T-helper 2 cell treated with Interferon-gamma antibody and Interleukin-4, amounts not matched to agents 5 μg/mL and 100 μg/mL, for 36 hours (primary cell): ENCODE measurements around the gene DHFR.

Experiments
- DNase-seq: peaks from one replicate; pipeline ENCODE4 v3.0.0; 2021; ENCODE audit warnings: low spot score
- H3K27ac Mint-ChIP-seq: one replicate; pipeline ENCODE4 v1.8.0; 2021; ENCODE audit warnings: mild to moderate bottlenecking, mixed read lengths
- H3K27me3 Mint-ChIP-seq: one replicate; pipeline ENCODE4 v1.8.0; 2021; ENCODE audit warnings: low read depth, mixed read lengths
- H3K36me3 Mint-ChIP-seq: one replicate; pipeline ENCODE4 v1.8.0; 2021; ENCODE audit warnings: low read depth, mixed read lengths
- H3K4me1 Mint-ChIP-seq: one replicate; pipeline ENCODE4 v1.8.0; 2021; ENCODE audit warnings: low read depth, mixed read lengths
- H3K4me3 Mint-ChIP-seq: one replicate; pipeline ENCODE4 v1.8.0; 2022; ENCODE audit warnings: mild to moderate bottlenecking, moderate library complexity, mixed read lengths
- H3K9me3 Mint-ChIP-seq: one replicate; pipeline ENCODE4 v1.8.0; 2021; ENCODE audit warnings: mixed read lengths

The DHFR gene

GRCh38 chr5:80632700-80633099 lies 22.1 kb downstream of the DHFR start:
- Mint-ChIP-seq H3K4me1 (peaks cover 1% of the 10 kb centered on the region), H3K9me3 (no peaks in the 10 kb centered on the region), H3K27me3 (no peaks in the 10 kb centered on the region), H3K4me3 (no peak overlapping the region), H3K36me3 (peaks cover 54% of the 10 kb centered on the region), H3K27ac (no peak overlapping the region)
- DNase-seq = no peak

GRCh38 chr5:80631278-80632259 lies 23.2 kb downstream of the DHFR start:
- peaks cover 1% of the 10 kb centered on the region for H3K4me1 Mint-ChIP-seq
- H3K36me3 Mint-ChIP-seq = peaks cover 48% of the 10 kb centered on the region
- no peak overlapping the region for H3K4me3 Mint-ChIP-seq
- no peaks in the 10 kb centered on the region for H3K27me3 Mint-ChIP-seq
- no peak for DNase-seq
- no peak overlapping the region for H3K27ac Mint-ChIP-seq
- no peaks in the 10 kb centered on the region for H3K9me3 Mint-ChIP-seq

DNA sequence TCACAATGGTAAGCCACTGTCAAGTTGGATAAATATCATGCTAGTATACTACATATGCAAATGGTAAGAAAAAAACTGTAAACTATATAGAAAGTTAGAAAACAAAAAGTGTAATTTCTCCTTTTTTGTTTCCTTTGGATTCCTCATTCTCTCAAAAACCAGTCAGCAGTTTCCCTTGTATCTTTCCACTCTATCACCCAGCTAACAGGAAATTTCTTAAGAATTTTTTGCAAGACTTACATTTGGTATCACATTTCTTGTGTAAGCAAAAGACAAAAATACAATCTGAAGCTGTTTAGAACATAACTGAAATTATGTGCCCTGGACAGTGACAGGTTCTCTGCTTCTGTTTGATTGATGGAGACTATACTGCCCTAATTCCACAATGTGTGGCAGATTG lies 25.5 kb downstream of the DHFR start:
- no peaks in the 10 kb centered on the region for H3K9me3 Mint-ChIP-seq
- H3K36me3 Mint-ChIP-seq = peaks cover 37% of the 10 kb centered on the region
- H3K27me3 Mint-ChIP-seq = no peaks in the 10 kb centered on the region
- H3K4me3 Mint-ChIP-seq = no peak overlapping the region
- no peak for DNase-seq
- H3K27ac Mint-ChIP-seq = no peak overlapping the region
- peaks cover 1% of the 10 kb centered on the region for H3K4me1 Mint-ChIP-seq

DNA sequence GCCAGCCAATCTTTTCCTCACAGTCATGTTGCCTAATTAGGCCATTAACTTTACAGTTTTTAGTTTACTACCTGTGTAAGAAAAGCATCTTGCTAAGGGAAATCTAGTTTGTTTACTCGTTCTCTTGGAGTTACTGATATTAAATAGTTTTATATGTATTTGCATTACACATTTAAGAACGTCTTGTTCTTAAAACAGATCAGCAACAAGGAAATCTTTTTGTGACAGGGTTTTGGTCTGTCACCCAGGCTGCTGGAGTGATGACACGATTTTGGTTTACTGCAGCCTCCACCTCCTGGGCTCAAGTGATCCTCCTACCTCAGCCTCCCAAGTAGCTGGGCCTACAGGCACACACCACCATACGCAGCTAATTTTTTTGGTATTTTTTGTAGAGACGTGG lies 29.6 kb downstream of the DHFR start:
- Mint-ChIP-seq H3K4me3 (no peak overlapping the region), H3K27ac (no peak overlapping the region), H3K27me3 (no peaks in the 10 kb centered on the region), H3K9me3 (no peaks in the 10 kb centered on the region), H3K4me1 (no peaks in the 10 kb centered on the region), H3K36me3 (peaks cover 22% of the 10 kb centered on the region)
- no peak for DNase-seq

- Mint-ChIP-seq H3K9me3 (no peaks in the 10 kb centered on the region), H3K4me3 (no peak overlapping the region), H3K4me1 (no peaks in the 10 kb centered on the region), H3K27ac (no peak overlapping the region), H3K27me3 (no peaks in the 10 kb centered on the region), H3K36me3 (peaks cover 24% of the 10 kb centered on the region)
- no peak for DNase-seq
Observed at GRCh38 chr5:80623999-80624398, 30.8 kb downstream of the DHFR start.

DNA sequence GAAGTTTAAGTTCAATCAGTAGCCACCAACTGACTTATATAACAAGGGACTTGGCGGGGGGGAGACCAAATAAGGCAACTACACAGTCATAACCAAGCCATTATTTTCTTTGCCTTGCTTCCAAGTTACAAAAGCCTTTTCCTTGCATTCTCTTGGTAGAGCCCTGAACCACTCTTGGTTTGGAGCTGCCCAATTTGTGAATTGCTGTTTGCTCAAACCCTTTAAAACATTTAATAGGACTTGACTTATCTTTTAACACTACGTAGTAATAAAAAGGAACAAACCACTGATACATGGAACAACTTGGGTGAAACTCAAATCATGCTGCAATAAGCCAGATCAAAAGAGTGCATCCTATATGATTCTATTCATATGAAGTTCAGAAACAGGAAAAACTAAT lies 32.0 kb downstream of the DHFR start:
- Mint-ChIP-seq H3K27ac (no peak overlapping the region), H3K9me3 (no peaks in the 10 kb centered on the region)
- DNase-seq = no peak

DNA sequence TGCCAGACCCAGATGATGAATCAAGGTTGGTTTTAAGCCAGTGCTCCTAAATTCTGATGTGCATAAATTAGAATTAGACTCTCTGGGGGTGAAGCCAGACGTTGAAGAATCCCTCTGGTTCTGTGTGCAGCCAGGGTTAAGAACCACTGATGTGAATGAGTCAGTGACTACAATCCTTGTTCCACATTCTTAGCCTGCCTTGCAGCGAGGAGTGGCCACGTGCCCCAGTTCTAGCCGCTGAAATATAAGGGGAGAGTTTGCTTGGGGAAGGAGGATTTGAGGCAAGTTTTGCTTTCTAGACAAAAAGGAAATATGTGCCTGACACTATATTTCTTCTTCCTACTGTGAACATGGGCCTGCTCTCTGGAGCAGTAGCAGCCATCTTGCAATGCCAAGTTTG lies 34.6 kb downstream of the DHFR start:
- H3K4me1 Mint-ChIP-seq = peaks cover 8% of the 10 kb centered on the region
- H3K27me3 Mint-ChIP-seq = no peaks in the 10 kb centered on the region
- no peak overlapping the region for H3K27ac Mint-ChIP-seq
- peaks cover 29% of the 10 kb centered on the region for H3K36me3 Mint-ChIP-seq
- no peak overlapping the region for H3K4me3 Mint-ChIP-seq
- DNase-seq = no peak
- no peaks in the 10 kb centered on the region for H3K9me3 Mint-ChIP-seq

More for the DNA sequence above, 32.0 kb downstream of the DHFR start:
- H3K27me3 Mint-ChIP-seq = no peaks in the 10 kb centered on the region
- peaks cover 29% of the 10 kb centered on the region for H3K36me3 Mint-ChIP-seq
- H3K4me1 Mint-ChIP-seq = no peaks in the 10 kb centered on the region
- no peak overlapping the region for H3K4me3 Mint-ChIP-seq

- peaks cover 8% of the 10 kb centered on the region for H3K4me1 Mint-ChIP-seq
- no peaks in the 10 kb centered on the region for H3K9me3 Mint-ChIP-seq
- H3K27me3 Mint-ChIP-seq = no peaks in the 10 kb centered on the region
- no peak for DNase-seq
- H3K36me3 Mint-ChIP-seq = peaks cover 27% of the 10 kb centered on the region
- no peak overlapping the region for H3K4me3 Mint-ChIP-seq
- no peak overlapping the region for H3K27ac Mint-ChIP-seq
Observed at GRCh38 chr5:80619086-80619485, 35.7 kb downstream of the DHFR start.

- DNase-seq = no peak
- Mint-ChIP-seq H3K36me3 (peaks cover 27% of the 10 kb centered on the region), H3K9me3 (no peaks in the 10 kb centered on the region), H3K27me3 (no peaks in the 10 kb centered on the region), H3K4me3 (no peak overlapping the region), H3K27ac (no peak overlapping the region), H3K4me1 (peaks cover 8% of the 10 kb centered on the region)
Observed at GRCh38 chr5:80618438-80618837, 36.3 kb downstream of the DHFR start.

DNA sequence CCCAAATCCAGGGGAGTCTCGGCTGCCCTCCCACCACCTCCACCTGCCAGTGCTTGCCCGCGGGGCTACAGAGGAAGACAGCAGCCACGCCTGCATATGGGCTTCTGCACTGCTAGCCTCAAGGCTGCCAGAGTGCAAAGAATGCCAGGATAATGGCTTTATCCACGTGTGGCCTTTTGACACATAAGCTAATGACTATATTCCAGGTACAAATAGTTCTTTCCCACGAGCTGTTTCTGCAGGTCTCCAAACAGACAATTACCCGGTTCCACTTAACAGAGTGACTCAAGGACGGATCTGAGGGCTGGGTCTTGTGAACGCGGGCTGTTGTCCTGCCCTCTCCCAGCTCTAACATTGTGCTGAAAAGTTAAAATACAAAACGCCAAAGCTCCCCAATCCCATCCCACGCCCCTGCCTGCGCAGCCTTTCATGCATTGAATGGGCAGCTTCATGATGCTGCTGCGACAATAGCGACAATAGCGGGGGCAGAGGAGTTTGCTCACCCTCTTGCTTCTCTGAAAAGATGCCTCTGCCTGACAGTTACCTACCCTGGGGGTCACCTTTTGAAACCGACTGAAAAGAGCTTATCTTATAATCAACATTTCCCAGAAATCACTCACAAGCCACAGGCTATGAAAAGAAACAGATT lies 39.4 kb downstream of the DHFR start:
- Mint-ChIP-seq H3K9me3 (peaks cover 4% of the 10 kb centered on the region), H3K4me1 (peaks cover 8% of the 10 kb centered on the region), H3K36me3 (peaks cover 11% of the 10 kb centered on the region), H3K4me3 (no peak overlapping the region), H3K27ac (no peak overlapping the region), H3K27me3 (no peaks in the 10 kb centered on the region)
- DNase-seq = no peak

DNA sequence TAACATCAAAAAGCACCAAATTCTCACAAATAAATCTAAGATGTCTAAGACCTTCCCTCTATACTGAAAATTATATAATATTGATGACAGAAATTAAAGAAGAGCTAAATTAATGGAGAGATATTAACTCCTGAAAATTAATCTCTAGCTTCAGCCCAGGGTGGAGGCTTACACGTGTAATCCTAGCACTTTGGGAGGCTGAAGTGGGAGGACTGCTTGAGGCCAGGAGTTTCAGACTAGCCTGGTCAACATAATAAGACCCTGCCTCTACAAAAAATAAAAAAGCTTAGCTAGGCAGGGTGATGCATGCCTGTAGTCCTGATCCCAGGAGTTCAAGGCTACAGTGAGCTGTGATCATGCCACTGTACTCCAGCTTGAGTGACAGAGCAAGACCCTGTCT lies 45.1 kb downstream of the DHFR start:
- no peak for DNase-seq
- peaks cover 2% of the 10 kb centered on the region for H3K4me1 Mint-ChIP-seq
- H3K36me3 Mint-ChIP-seq = peaks cover 3% of the 10 kb centered on the region
- H3K27ac Mint-ChIP-seq = no peak overlapping the region
- H3K27me3 Mint-ChIP-seq = no peaks in the 10 kb centered on the region
- H3K4me3 Mint-ChIP-seq = no peak overlapping the region
- H3K9me3 Mint-ChIP-seq = peaks cover 8% of the 10 kb centered on the region

- H3K27me3 Mint-ChIP-seq = no peaks in the 10 kb centered on the region
- peaks cover 2% of the 10 kb centered on the region for H3K4me1 Mint-ChIP-seq
- H3K27ac Mint-ChIP-seq = no peak overlapping the region
- peaks cover 3% of the 10 kb centered on the region for H3K36me3 Mint-ChIP-seq
- H3K9me3 Mint-ChIP-seq = peaks cover 8% of the 10 kb centered on the region
- no peak overlapping the region for H3K4me3 Mint-ChIP-seq
- no peak for DNase-seq
Observed at GRCh38 chr5:80608731-80609130, 46.1 kb downstream of the DHFR start.

DNA sequence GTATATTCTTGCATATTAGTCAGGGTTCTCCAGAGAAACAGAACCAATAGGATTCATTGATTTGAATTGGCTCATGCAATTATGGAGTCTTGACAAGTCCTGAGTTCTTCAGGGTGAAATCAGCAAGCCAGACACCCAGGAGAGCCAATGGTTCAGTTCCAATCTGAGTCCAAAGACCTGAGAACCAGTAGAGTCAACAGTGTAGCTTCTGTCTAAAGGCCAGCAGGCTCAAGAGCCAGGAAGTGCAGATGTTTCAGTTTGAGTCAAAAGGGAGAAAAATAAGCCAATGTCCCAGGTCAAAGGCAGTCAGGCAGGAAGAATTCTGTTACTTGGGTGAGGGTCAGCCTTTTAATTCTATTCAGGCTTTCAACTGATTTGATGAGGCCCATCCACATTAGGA lies 47.0 kb downstream of the DHFR start:
- Mint-ChIP-seq H3K27ac (no peak overlapping the region), H3K27me3 (no peaks in the 10 kb centered on the region), H3K36me3 (peaks cover 3% of the 10 kb centered on the region), H3K9me3 (peaks cover 8% of the 10 kb centered on the region), H3K4me1 (peaks cover 2% of the 10 kb centered on the region), H3K4me3 (no peak overlapping the region)
- no peak for DNase-seq

DNA sequence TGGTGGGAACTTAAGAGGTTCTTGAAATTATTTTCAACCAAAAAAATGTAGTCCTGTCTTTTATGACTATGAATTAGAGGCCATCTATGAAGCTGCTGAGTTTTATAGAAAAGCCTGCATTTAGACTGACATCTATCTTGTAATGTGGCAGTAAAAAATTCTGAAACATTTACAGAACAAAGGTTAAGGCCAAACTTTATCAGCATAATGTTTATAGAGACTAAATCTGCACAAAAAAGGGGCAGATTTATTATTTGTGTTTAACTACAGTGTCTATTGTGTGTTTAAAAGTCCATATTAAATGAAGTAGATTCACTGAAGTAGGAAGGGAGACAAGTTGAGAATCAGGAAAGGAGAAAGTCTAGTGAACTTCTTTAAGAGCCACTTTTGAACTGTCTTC lies 47.4 kb downstream of the DHFR start:
- H3K27ac Mint-ChIP-seq = no peak overlapping the region
- H3K4me3 Mint-ChIP-seq = no peak overlapping the region
- H3K36me3 Mint-ChIP-seq = peaks cover 3% of the 10 kb centered on the region
- peaks cover 8% of the 10 kb centered on the region for H3K9me3 Mint-ChIP-seq
- H3K27me3 Mint-ChIP-seq = no peaks in the 10 kb centered on the region
- DNase-seq = no peak
- peaks cover 2% of the 10 kb centered on the region for H3K4me1 Mint-ChIP-seq
